NCI-H526 (cell line): ENCODE results near the gene ANK2.

ENCODE experiments used
- DNase-seq, 2 experiments: peaks; one replicate each; lab custom pipeline; 2025; lab: John Stamatoyannopoulos, UW

Gene ANK2

GRCh38 chr4:113290666-113291065 is 241.2 kb downstream of the ANK2 start:
- no peak for DNase-seq

GRCh38 chr4:113292371-113293042 is 243.1 kb downstream of the ANK2 start:
- DNase-seq: no peak

GRCh38 chr4:113293043-113293560 is 243.6 kb downstream of the ANK2 start:
- no peak for DNase-seq

- DNase-seq: no peak
These were observed 244.2 kb downstream of the ANK2 start for GRCh38 chr4:113293674-113294073.

GRCh38 chr4:113294908-113295307 is 245.5 kb downstream of the ANK2 start:
- no peak for DNase-seq

GRCh38 chr4:113300471-113300928 is 251.0 kb downstream of the ANK2 start:
- no peak for DNase-seq

- DNase-seq: no peak
These were observed 252.6 kb downstream of the ANK2 start for GRCh38 chr4:113302051-113302450.

- DNase-seq: no peak
These were observed 253.9 kb downstream of the ANK2 start for GRCh38 chr4:113303315-113303714.

GRCh38 chr4:113311047-113311446 is 261.6 kb downstream of the ANK2 start:
- DNase-seq: no peak

- no peak for DNase-seq
These were observed 263.1 kb downstream of the ANK2 start for GRCh38 chr4:113312529-113312928.

- DNase-seq: no peak
These were observed 265.0 kb downstream of the ANK2 start for GRCh38 chr4:113314426-113314825.

GRCh38 chr4:113316879-113317278 is 267.4 kb downstream of the ANK2 start:
- no peak for DNase-seq

- DNase-seq: no peak
These were observed 268.1 kb downstream of the ANK2 start for GRCh38 chr4:113317523-113317922.

- no peak for DNase-seq
These were observed 273.3 kb downstream of the ANK2 start for GRCh38 chr4:113322736-113323135.

GRCh38 chr4:113325876-113326615 is 276.6 kb downstream of the ANK2 start:
- DNase-seq: no peak

- DNase-seq: no peak
These were observed 278.0 kb downstream of the ANK2 start for GRCh38 chr4:113327494-113327893.

GRCh38 chr4:113328514-113328913 is 279.1 kb downstream of the ANK2 start:
- DNase-seq: peak in 1 of 2 experiments; percentile 13

- DNase-seq: no peak
These were observed 280.7 kb downstream of the ANK2 start for GRCh38 chr4:113330200-113330599.

GRCh38 chr4:113331811-113332210 is 282.4 kb downstream of the ANK2 start:
- DNase-seq: no peak

GRCh38 chr4:113332701-113333100 is 283.2 kb downstream of the ANK2 start:
- DNase-seq: no peak

GRCh38 chr4:113335746-113336145 is 286.3 kb downstream of the ANK2 start:
- DNase-seq: no peak

- no peak for DNase-seq
These were observed 287.1 kb downstream of the ANK2 start for GRCh38 chr4:113336556-113336955.

- no peak for DNase-seq
These were observed 290.0 kb downstream of the ANK2 start for GRCh38 chr4:113339430-113339813.
